NCI-H526 treated with DMSO at 0.1 percent for 48 hours (cell line): ENCODE results near the gene ANKMY2.
A peak's percentile ranks its signal among the peaks of the same experiment; 100 is the strongest.
"Not testable (repeated sequence)": the region's sequence is repeated elsewhere in the genome, so short reads cannot be mapped to it uniquely, and the experiment has no call there.

Experiments used
- DNase-seq: peaks from one replicate; lab custom pipeline; 2025; lab: John Stamatoyannopoulos, UW

Gene ANKMY2

GRCh38 chr7:16659854-16660497 is 14.4 kb upstream of the ANKMY2 start:
- DNase-seq: not testable (repeated sequence)

- DNase-seq: no peak
These were observed 12.2 kb upstream of the ANKMY2 start for GRCh38 chr7:16657656-16658279.

GRCh38 chr7:16656141-16656540 is 10.6 kb upstream of the ANKMY2 start:
- no peak for DNase-seq

GRCh38 chr7:16655394-16655793 is 9.8 kb upstream of the ANKMY2 start:
- DNase-seq: no peak

- peak; percentile 84 for DNase-seq
These were observed 7.3 kb upstream of the ANKMY2 start for GRCh38 chr7:16652888-16653287.

GRCh38 chr7:16652240-16652583 is 6.7 kb upstream of the ANKMY2 start:
- no peak for DNase-seq

GRCh38 chr7:16651396-16652239 is 6.1 kb upstream of the ANKMY2 start:
- no peak for DNase-seq

GRCh38 chr7:16650266-16650665 is 4.7 kb upstream of the ANKMY2 start:
- peak; percentile 3 for DNase-seq

- no peak for DNase-seq
These were observed 3.6 kb upstream of the ANKMY2 start for GRCh38 chr7:16649196-16649595.

- no peak for DNase-seq
These were observed 3.0 kb upstream of the ANKMY2 start for GRCh38 chr7:16648551-16648950.

- peak; percentile 36 for DNase-seq
These were observed 1.9 kb upstream of the ANKMY2 start for GRCh38 chr7:16647435-16647960.

GRCh38 chr7:16646472-16647072 is 1.0 kb upstream of the ANKMY2 start:
- DNase-seq: peak; percentile 43

- DNase-seq: peak; percentile 36
These were observed 640 bp downstream of the ANKMY2 start for GRCh38 chr7:16644636-16645592.

GRCh38 chr7:16644157-16644556 is 1.4 kb downstream of the ANKMY2 start:
- peak; percentile 5 for DNase-seq

GRCh38 chr7:16638282-16639280 is 7.0 kb downstream of the ANKMY2 start:
- DNase-seq: no peak

- DNase-seq: no peak
These were observed 8.2 kb downstream of the ANKMY2 start for GRCh38 chr7:16637379-16637778.

- DNase-seq: no peak
These were observed 8.9 kb downstream of the ANKMY2 start for GRCh38 chr7:16636555-16637101.

- DNase-seq: no peak
These were observed 11.2 kb downstream of the ANKMY2 start for GRCh38 chr7:16634271-16634738.

- DNase-seq: no peak
These were observed 14.9 kb downstream of the ANKMY2 start for GRCh38 chr7:16630654-16631053.

GRCh38 chr7:16627236-16627635 is 18.3 kb downstream of the ANKMY2 start:
- DNase-seq: no peak
